ENCODE results near the gene FBLN5. TPM values are rescaled to one million over a fixed set of nuclear protein-coding genes. Genes with fewer than 3 reads are reported as not detected.
"Not testable (repeated sequence)": the region's sequence is repeated elsewhere in the genome, so short reads cannot be mapped to it uniquely, and the experiment has no call there.

FBLN5 gene
- total RNA-seq, 1 experiment from 2014 or later, result under 0.01 TPM

DNA sequence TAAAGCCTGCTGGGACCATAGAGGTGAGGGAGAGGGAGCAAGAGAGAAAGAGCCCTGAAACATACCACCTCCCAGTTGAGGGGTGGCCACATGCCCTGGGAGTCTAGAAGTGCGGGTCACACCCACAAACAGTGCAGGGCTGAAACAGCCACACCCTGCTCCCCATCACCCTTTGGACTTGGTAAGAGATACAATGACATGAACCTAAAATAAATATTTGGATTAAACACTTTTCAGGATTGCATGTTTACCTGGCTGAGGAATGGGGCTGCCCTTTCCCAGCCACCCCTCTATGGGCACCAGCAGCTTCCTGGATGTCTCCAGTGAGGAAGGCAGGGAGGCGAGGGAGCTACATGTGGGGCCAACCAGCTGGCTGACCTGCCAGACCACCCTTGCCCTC, 41.1 kb downstream of the FBLN5 start:
- no peak for DNase-seq (ENCODE audit: low read depth)

DNA sequence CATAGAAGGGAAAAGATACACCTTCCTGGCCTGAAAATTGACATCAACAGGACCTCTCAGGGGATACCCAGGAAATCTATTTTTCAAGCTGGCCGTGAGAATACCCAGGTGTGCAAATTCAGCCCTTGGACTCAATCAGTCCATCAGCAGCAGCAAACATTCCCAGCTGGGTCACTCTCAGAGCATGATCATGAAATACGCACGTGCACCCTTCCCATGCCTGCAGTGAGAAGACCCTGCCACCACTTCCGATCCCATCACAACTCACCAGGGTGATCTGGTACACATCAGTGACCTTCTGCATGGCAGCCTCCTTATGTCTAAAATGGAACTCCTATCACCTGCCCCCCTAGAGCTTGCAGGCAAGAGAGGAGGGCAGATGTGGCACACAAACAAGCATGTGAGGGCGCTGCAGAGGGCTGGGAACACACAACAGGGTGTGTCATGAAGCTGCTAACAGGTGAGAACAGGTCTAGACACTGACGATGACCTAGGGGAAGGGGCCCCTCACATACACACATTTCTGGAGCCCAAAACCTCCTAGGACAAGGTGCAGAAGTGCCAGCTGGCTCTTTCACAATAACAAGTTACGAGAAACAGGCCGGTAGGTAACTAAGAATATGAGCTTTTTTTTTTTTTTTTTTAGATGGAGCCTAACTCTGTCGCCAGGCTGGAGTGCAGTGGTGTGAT, 42.4 kb downstream of the FBLN5 start:
- no peak for DNase-seq (ENCODE audit: low read depth)

DNA sequence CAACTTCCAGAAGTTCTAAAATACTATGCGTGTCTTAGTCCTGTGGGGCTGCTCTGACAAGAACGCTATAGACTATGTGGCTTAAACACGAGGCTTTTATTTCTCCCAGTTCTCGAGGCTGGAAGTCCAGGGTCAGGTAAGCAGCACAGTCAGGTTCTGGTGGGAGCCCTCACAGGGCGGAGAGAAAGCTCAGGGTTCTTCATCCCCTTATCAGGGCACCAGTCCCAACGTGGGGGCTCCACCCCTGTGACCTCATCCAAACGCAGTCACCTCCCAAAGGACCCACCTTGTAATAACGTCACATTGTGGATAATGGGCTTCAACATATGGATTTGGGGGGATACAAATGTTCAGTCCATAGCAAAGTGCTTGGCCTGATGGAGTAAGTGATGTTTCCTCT, 43.0 kb downstream of the FBLN5 start:
- no peak for DNase-seq (ENCODE audit: low read depth)

DNA sequence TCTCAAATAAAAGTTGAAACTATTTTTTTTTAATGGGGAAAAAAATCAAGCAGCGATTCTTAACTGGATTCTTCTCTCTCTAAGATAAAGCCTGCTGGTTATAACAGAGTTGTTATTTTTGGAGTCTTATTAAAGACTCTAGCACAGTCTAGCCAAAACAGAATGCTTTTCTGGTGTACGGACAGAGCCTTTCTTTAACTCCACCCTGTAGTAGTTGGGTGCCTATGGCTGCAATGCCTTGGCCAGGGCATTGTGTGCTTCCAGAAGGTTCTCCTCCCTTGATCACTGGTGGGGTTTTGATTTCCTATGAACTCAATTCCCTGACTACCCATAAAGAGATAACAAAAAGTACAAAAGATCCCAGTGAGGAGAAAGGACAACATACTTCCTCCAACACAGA, 44.4 kb downstream of the FBLN5 start:
- DNase-seq (ENCODE audit: low read depth), result no peak

DNA sequence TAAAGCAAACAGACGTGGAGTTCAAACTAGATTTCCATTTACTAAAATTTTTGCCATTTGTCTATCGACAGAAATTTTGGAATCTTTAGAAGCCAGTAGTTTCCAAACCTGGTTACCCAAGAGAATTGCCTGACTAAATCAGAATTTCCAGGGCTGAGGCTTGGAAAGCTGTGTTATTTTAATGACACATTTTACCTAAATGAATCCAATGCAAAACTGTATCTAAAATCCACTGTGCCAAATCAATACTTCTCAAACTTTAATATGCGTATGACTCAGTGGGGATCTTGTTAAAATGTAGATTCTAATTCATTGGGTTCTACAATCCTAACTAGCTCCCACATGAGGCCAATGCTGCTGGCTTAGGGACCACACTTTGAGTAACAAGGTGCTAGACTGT, 45.2 kb downstream of the FBLN5 start:
- DNase-seq (ENCODE audit: low read depth), result no peak

DNA sequence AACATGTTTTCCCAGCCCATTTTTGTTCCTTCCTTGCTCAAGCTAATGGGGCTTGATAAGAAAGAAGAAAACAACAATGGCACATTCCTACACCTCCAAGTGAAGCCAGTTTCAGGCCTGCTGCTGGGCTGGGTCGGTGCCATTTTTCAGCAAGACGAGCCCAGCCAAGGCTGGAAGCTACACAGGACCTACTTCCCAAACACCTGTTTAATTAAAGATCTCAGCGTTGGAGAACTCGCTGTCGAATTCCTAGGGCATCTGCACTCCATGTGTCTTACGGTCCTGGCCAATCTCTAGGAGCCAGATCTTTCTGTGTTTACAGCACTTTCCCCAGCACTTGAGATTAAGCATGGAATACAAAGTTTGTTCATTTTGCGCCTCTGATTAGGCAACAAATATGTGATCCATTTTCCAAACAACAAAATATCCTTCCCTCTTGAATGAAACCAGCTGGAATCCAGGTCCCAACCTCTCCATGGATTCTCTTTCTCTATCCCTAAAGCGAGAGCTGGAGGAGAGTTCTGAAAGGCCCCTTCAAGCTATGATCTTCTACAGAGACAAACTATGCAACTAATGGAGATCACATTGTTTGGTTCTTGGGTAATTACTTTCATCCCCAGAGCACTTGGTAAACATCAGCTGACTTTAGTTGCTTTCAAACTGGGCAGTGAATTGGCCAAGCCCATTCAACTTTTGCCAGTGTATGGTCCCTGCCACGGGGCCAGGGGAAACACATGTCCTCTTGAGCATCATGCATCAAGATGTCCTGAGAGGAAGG, 45.9 kb downstream of the FBLN5 start:
- DNase-seq (ENCODE audit: low read depth), result no peak

DNA sequence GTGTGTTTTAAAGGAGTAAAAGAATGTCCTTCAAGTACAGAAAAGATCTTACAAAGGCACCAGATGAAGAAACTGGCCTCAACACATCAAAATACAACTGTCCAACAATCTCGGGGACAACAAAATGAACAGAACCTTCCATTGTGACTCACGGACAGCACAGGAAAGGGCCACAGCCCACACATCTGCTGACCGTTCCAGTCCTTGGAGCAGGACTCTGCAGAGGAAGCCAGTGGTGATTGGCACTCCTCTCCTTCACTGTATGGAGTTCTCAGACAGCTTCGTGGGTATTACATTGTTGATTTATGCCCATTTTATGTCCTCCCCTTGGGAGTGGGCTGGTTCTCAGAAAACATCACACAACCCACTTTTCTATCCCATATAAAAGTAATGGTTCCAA, 47.7 kb downstream of the FBLN5 start:
- no peak for DNase-seq (ENCODE audit: low read depth)

DNA sequence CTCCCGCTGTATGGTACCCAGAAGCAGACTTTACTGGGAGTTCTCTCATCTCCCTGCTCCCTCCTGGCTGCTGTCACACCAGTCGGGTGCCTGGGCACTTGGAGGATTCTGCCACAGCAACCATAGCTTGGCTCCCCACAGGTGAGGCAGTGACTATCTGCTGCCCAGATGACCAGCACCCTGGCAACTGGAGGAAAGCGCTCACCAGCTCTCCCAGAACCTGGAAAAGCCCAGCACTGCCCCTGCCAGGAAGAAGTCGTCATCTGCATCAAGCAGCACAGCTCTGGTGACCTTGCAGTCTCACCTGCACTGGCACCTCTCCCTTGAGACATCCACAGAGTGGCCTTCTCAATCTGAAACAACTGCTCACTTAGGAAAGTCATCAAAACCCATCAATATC, 48.3 kb downstream of the FBLN5 start:
- DNase-seq (ENCODE audit: low read depth), result no peak

DNA sequence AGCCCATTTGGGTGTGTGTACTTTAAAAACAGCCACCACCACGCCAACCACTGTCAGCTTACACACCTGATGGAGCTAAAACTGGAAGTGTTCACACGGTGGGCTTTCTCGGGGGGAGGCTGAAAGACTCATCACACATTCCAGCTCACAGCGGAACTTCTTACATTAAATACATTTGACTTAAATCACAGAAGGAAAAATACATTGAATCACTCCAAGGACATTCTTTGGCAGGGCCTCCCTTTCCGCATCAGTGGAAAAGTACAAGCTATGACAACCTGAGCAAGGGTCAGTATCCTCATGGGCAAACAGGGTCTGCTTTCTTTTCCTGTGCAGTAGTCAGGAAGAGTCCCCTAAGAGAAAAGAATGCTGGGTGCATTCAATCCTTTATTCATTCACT, 49.1 kb downstream of the FBLN5 start:
- no peak for DNase-seq (ENCODE audit: low read depth)

DNA sequence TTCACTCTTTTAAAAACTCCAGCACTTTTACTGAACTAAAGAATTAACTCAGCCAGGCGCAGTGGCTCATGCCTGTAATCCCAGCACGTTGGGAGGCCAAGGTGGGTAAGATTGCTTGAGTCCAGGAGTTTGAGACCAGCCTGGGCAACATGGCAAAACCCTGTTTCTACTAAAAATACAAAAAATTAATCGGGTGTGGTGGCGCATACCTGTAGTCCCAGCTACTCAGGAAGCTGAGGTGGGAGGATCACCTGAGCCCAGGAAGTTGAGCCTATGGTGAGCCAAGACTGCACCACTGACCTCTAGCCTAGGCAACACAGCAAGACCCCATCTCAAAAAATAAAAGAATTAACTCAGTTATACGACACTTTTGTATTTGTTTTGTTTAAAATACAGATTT, 49.8 kb downstream of the FBLN5 start:
- not testable (repeated sequence) for DNase-seq (ENCODE audit: low read depth)

DNA sequence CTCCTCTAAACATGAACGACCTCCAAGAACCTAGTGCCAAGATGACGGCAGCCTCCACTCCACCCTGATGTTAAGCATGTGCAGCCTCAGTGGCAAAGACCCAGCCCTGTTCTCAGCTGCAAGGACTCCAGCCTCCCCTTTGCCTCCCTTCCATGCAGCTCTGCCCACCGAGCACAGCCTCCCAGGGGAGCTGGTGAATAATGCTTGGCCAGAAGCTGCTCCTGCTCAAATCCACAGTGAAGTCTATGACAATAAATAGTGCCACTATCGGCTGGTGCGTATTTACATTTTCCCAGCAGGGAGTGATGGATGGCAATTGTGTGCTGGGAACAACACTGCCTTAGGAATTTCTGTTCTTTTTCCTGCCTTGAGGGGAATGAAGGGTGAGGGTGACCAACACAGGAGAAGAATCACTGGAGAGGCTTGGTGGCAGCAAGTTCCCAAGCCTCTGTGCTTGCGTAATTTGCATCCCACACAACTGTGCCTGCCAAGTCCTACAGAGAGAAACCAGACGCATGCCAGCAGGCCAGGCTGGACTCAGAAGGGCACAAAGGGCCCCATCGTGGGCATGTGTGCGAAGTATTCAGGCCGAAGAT, 50.3 kb downstream of the FBLN5 start:
- DNase-seq (ENCODE audit: low read depth), result peak; percentile 14

DNA sequence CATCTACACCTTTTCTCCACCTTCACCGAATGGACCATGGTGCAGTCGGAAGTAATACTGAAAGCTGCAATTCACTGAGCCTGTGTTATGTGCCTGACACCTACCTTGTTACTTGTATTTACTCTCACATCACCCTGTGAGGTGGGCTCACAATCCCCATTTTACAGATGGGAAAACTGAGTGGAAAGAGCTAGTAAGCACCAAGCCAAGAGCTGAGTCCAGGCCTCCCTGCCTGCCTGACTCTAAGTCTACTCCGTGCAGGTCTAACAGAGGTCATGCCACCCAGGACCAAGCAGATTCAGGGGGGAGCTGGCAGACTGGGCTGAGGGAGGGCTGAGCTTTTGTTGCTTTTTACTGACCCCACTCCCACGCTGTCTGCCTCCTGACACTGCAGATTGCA, 51.1 kb downstream of the FBLN5 start:
- DNase-seq (ENCODE audit: low read depth), result no peak

DNA sequence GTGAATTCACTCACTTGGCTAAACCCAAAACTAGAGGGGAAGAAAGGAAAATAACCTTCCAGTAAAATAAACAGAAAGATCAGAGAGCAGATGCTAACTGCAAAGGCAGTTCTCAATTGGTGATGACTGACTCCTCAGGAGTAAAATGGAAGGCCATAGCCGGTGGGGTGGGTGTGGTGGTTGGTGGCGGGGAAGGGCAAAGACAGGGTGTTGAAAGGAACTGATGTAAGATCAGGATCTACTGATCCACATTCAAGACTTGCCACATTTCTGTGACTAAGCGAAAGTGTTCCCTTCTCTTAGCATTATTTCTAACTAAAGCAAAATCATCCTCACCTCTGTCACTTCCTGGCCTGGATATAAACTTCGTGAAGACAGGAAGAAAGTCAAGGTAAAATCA, 53.8 kb downstream of the FBLN5 start:
- DNase-seq (ENCODE audit: low read depth), result no peak

DNA sequence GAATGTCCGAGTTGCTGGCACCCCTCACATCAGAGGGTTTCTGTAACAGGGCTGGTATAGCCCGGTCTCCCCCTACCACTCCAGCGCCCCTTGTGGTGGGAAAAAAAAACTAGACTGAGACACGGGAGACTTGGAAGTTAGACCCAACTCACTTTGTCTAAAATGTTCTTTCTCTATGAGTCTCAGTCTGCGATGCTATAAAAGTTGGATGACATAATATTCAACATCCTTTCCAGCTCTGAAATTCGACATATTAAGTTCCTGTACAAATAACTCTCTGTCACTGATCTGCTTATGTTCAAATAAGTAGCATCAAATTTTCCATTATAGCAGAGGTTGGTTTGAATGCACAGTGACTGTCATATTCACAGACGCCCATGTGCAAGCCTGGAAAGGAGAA, 54.5 kb downstream of the FBLN5 start:
- DNase-seq (ENCODE audit: low read depth), result no peak

DNA sequence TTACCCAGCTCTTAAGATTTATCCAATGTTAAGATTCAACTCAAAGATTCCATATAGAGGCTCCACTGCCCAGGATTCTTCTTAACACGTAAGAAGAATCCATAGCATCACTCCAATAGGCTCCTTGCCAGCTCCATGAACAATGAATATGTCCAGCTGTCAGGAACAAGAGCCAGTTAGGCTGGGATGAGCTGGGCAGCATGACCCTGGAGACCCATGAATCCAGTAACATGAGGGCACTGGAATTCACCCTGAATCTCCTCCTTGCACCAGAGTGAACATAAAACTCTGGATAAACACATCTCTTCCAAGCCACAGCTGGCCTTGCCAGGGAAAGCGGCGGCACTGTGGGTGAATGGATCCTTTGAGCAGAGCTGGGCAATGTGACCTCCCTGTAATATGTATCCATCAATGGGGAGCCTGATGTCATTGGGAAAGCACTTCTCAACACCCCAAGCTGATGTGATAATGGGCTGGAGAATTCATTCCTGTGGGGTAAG, 55.7 kb downstream of the FBLN5 start:
- no peak for DNase-seq (ENCODE audit: low read depth)

DNA sequence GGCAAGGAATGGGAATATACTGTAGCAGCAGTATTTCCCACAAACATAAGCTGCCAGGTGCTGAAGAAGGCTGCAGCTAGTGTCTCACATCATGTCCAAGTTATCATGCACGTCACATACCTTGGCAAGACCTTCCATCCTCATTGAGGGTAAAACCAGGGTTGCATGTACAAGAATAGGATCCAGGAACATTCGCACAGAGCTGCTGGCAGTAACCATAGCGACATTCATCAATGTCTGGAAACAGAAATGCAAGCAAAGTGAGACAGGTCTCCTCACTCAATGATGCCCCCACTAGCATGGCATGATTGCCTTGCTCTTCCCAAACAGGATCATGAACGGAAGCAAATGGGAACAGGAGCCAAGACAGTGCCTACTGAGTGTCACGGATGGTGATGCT, 56.4 kb downstream of the FBLN5 start:
- no peak for DNase-seq (ENCODE audit: low read depth)

DNA sequence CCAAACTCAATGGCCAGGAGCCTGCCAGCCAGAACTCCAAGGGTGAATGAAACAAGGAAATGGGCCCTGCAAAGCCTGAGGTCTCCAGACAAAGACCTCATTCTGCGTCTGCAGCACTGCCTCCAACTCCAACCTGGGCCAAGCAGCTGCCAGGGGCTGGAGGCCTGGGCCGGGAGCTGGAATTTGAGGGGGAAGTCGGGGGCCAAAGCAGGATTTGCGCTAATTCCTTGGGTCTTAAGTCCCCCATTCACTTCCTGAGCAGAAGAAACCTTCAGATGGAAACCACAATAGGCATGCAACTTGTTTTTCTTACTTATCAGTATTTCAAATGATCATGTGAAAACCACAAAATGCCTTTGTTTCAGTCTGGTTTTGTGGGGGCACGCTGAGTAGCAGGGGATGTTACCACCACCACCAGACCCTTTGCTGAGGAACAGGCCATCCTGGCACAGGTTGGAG, 57.2 kb downstream of the FBLN5 start:
- DNase-seq (ENCODE audit: low read depth), result no peak

DNA sequence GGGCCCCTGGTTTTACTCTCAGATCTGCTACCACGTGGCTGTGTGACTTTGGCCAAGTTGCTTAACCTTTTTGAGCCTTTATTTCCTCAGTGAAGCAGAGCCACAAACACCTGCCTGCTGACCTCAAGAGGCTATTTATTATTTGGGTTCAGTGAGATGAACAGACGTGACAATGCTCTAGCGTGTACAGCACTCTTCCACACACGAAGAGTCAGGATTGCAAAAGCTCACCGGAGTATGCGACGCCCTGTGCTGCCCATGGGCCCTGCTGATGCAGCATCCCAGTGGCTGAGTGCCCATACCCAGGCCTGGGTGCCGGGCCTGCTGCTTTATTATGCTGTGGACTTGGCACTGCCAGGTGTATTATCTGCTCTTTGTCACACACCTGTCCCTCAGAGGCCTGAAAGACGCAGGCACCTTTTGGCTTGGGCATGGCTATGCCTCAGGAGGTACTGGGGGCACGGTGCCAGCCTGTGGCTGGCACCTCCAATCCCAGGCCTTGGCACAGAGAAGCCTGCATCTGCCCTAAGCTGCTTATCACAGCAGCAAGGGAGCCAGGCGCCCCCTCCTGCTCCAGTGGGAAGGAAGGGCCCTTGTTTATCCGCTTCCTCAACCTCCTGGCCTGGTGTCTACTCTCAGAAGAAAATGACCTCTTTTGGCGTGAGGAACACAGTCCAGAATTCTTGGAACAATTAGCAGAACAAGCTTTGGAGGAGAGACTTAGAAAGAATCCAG, 57.9 kb downstream of the FBLN5 start:
- DNase-seq (ENCODE audit: low read depth), result no peak

DNA sequence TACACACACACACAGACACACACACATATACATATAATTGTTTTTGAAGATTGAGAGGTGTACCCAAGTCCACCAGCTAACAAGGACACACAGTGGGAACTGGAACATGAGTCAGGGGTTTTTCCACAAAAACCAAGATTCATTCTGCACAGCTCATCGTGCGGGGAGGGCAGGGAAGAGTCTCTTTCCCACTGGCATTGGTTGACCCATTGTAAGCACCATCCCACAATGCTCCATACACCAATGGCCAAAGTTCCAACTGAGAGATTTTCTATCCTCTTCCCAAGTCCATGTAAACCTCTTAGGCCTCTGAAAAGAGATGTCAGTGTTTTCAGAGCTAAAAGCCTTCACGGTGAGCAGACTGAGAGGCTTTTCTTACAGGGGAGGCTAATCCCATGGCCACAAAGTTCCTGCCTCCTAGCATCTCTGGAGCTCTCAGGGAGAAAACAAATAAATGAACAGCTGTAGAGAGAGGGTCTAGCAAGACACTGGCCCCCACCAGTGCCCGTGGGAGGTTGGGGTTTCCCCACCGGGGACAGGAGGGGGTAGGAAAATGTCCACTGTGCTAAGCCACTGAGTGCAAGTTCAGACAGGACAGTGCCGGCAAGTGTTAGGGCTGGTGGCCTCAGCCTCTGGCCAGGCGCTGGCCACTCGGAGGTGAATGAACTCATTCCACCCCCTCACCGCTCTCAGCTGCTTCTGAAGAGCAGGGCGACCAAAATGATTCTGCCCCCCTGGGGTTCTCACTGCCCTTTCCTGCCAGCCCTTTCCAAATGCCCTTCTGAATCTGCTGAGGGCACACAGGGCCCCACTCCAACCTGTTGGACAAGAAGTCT, 58.6 kb downstream of the FBLN5 start:
- no peak for DNase-seq (ENCODE audit: low read depth)

DNA sequence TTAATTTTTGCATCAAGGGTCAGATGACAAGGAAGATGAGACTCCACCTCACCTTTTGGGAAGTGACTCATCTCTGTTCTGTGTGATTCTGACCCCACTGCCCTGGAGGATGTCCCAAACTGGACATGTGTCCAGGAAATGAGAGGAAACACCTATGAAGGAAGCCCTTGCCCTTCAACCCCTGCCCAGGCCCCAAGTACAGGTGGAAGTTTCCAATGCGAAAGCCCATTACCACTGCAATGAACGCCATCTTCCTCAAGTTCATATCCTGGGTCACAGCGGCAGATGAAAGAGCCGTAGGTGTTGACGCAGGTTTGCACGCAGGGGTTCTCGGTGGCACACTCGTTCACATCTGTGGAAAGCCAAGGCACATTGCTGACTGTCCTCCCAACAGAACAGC, 60.5 kb downstream of the FBLN5 start:
- DNase-seq (ENCODE audit: low read depth), result no peak

DNA sequence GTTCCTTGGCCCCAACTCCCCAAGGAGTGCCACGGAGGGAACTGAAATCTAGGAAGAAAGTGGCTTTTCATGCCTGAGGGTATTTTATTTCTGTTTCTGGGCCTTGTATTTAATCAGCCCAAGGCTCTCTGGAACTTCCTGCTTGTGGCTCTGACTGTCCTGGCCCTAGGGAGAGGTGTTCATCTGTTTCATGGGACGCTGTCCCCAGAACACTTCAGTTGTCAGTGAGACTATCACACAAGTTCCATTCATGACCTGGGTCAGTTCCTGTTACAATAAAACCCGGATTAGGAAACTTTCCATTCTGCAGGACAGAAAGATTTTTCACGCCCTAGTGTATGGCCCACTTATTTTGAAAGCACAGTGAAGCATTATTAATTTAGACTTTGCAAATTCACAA, 61.7 kb downstream of the FBLN5 start:
- no peak for DNase-seq (ENCODE audit: low read depth)

All from RPMI7951 (cell line).